GM23338 (cell line): ENCODE results near the gene GTF3C1. TPM values are rescaled to one million over a fixed set of nuclear protein-coding genes. Genes with fewer than 3 reads are reported as not detected.

Experiments used
- ATAC-seq: fragments of 200-7000 bp; cut with Tn5 transposase; 3 replicates; pipeline ENCODE4 v1.9.1; 2020
- DNase-seq: peaks from one replicate; pipeline ENCODE4 v3.0.0-alpha.2; 2015; ENCODE audit warnings: low spot score
- H2AFZ ChIP-seq: fragments of 200-600 bp; sonication (generic); 2 replicates; pipeline ENCODE4 v1.8.0; 2016; ENCODE audit warnings: antibody characterized with exemption, mild to moderate bottlenecking, moderate library complexity
- H3F3A ChIP-seq: fragments of 200-600 bp; sonication (generic); replicated peaks from 2 replicates; pipeline ENCODE4 v1.8.0; 2017; ENCODE audit warnings: antibody characterized with exemption, mixed run types, low read depth
- H3K27ac ChIP-seq: fragments of 200-600 bp; sonication (generic); 2 replicates; pipeline ENCODE4 v1.6.1; 2016; ENCODE audit warnings: low read depth
- H3K27me3 ChIP-seq: fragments of 200-600 bp; sonication (generic); 2 replicates; pipeline ENCODE4 v1.8.0; 2016; ENCODE audit warnings: mild to moderate bottlenecking, mixed run types, moderate library complexity; ENCODE audit not compliant: insufficient read depth
- H3K36me3 ChIP-seq: fragments of 200-600 bp; sonication (generic); 2 replicates; pipeline ENCODE4 v1.8.0; 2016; ENCODE audit warnings: mild to moderate bottlenecking; ENCODE audit not compliant: insufficient read depth
- H3K4me1 ChIP-seq: fragments of 200-600 bp; sonication (generic); 2 replicates; pipeline ENCODE4 v1.8.0; 2016; ENCODE audit warnings: mild to moderate bottlenecking, moderate library complexity; ENCODE audit not compliant: insufficient read depth
- H3K4me2 ChIP-seq: fragments of 200-600 bp; sonication (generic); 2 replicates; pipeline ENCODE4 v1.7.1; 2017; ENCODE audit warnings: mixed run types
- H3K4me3 ChIP-seq: fragments of 200-600 bp; sonication (generic); 2 replicates; pipeline ENCODE4 v1.6.1; 2016; ENCODE audit warnings: mixed run types
- H3K79me2 ChIP-seq: fragments of 200-600 bp; sonication (generic); replicated peaks from 2 replicates; pipeline ENCODE4 v1.8.0; 2017; ENCODE audit warnings: mild to moderate bottlenecking; ENCODE audit not compliant: insufficient read depth
- H3K9me2 ChIP-seq: fragments of 200-600 bp; sonication (generic); 2 replicates; pipeline ENCODE4 v1.8.0; 2017; ENCODE audit not compliant: insufficient read depth
- H4K20me1 ChIP-seq: fragments of 200-600 bp; sonication (generic); replicated peaks from 2 replicates; pipeline ENCODE4 v1.8.0; 2017; ENCODE audit warnings: mild to moderate bottlenecking; ENCODE audit not compliant: insufficient read depth
- H3K27ac Mint-ChIP-seq: 2 replicates; pipeline ENCODE4 v1.8.0; 2020; ENCODE audit warnings: inconsistent platforms, mild to moderate bottlenecking, moderate library complexity, mixed read lengths
- H3K27me3 Mint-ChIP-seq: 3 replicates; pipeline ENCODE4 v1.8.0; 2022; ENCODE audit warnings: low read depth, mild to moderate bottlenecking, moderate library complexity, mixed read lengths, inconsistent platforms; ENCODE audit not compliant: insufficient read depth, poor library complexity
- H3K36me3 Mint-ChIP-seq: 3 replicates; pipeline ENCODE4 v1.8.0; 2021; ENCODE audit warnings: low read depth, mild to moderate bottlenecking, inconsistent platforms, moderate library complexity, mixed read lengths
- H3K4me1 Mint-ChIP-seq: 3 replicates; pipeline ENCODE4 v1.8.0; 2020; ENCODE audit warnings: mild to moderate bottlenecking, inconsistent platforms, mixed read lengths
- H3K4me3 Mint-ChIP-seq: 3 replicates; pipeline ENCODE4 v1.8.0; 2021; ENCODE audit warnings: moderate library complexity, mild to moderate bottlenecking, inconsistent platforms, mixed read lengths
- H3K9me3 Mint-ChIP-seq: 3 replicates; pipeline ENCODE4 v1.8.0; 2020; ENCODE audit warnings: moderate library complexity, mild to moderate bottlenecking, inconsistent platforms, mixed read lengths
- CREB1 ChIP-seq: fragments of 250-450 bp; sonication (Bioruptor Pico); IDR thresholded peaks from 2 replicates; pipeline ENCODE4 v1.5.0; 2020; ENCODE audit warnings: low read depth, mild to moderate bottlenecking, moderate library complexity
- EZH2 ChIP-seq: fragments of 200-600 bp; sonication (generic); IDR thresholded peaks from one replicate; pipeline ENCODE4 v1.8.0; 2017; ENCODE audit warnings: antibody characterized with exemption, mild to moderate bottlenecking, low read depth; ENCODE audit not compliant: unreplicated experiment
- EZH2phosphoT487 ChIP-seq: fragments of 200-600 bp; sonication (generic); IDR thresholded peaks from one replicate; pipeline ENCODE4 v1.8.1; 2018; ENCODE audit warnings: antibody characterized with exemption; ENCODE audit not compliant: unreplicated experiment
- JUNB ChIP-seq: IDR thresholded peaks from one replicate; pipeline ENCODE4 v1.6.1; 2016; ENCODE audit warnings: antibody characterized with exemption; ENCODE audit not compliant: unreplicated experiment
- POLR2AphosphoS5 ChIP-seq: IDR thresholded peaks from 2 replicates; pipeline ENCODE4 v1.6.1; 2016; ENCODE audit warnings: antibody characterized with exemption, low read depth
- STAT1 ChIP-seq: IDR thresholded peaks from one replicate; pipeline ENCODE4 v1.6.1; 2016; ENCODE audit warnings: antibody characterized with exemption; ENCODE audit not compliant: unreplicated experiment
- ZNF114 ChIP-seq: fragments of 250-450 bp; sonication (Bioruptor Pico); IDR thresholded peaks from 2 replicates; pipeline ENCODE4 v1.5.0; 2020; ENCODE audit warnings: mild to moderate bottlenecking, moderate library complexity
- ZNF331 ChIP-seq: fragments of 250-450 bp; sonication (Bioruptor Pico); IDR thresholded peaks from 2 replicates; pipeline ENCODE4 v1.5.0; 2020; ENCODE audit warnings: low read depth, mild to moderate bottlenecking, moderate library complexity
- long read RNA-seq: library from polyadenylated mRNA; unstranded; transcript quantifications from one replicate; pipeline ENCODE4 v2.0.0, GENCODE V29; 2020; ENCODE audit not compliant: unreplicated experiment
- polyA plus RNA-seq: library from polyadenylated mRNA; unstranded; fragments of >200 nt; fragmentation: Nextera tagmentation; extraction: Ambion mirVana; gene quantifications from 2 replicates; pipeline ENCODE4 v1.2.1, GENCODE V29; 2016
- total RNA-seq: library from RNA; depleted of rRNA; stranded (reverse); fragments of >200 nt; shearing (Covaris generic); gene quantifications from 2 replicates; pipeline ENCODE4 v1.2.3, GENCODE V29; 2014; rRNA removed
- TF ChIP-seq, protein P1 (sequence below), 2 experiments: fragments of 200-600 bp in 1 of 2; sonication (generic) in 1 of 2; conservative IDR thresholded peaks; 2 replicates each; pipeline versions ENCODE4 v1.5.1 to v1.6.1; 2016 to 2017; ENCODE audit warnings: antibody characterized with exemption in 2 of 2, low read depth in 2 of 2, mild to moderate bottlenecking in 2 of 2, moderate library complexity in 1 of 2
- TF ChIP-seq, protein P2 (sequence below): fragments of 250-450 bp; sonication (Bioruptor Pico); IDR thresholded peaks from 2 replicates; pipeline ENCODE4 v1.5.0; 2020; ENCODE audit warnings: mild to moderate bottlenecking, moderate library complexity

GTF3C1 gene, protein sequence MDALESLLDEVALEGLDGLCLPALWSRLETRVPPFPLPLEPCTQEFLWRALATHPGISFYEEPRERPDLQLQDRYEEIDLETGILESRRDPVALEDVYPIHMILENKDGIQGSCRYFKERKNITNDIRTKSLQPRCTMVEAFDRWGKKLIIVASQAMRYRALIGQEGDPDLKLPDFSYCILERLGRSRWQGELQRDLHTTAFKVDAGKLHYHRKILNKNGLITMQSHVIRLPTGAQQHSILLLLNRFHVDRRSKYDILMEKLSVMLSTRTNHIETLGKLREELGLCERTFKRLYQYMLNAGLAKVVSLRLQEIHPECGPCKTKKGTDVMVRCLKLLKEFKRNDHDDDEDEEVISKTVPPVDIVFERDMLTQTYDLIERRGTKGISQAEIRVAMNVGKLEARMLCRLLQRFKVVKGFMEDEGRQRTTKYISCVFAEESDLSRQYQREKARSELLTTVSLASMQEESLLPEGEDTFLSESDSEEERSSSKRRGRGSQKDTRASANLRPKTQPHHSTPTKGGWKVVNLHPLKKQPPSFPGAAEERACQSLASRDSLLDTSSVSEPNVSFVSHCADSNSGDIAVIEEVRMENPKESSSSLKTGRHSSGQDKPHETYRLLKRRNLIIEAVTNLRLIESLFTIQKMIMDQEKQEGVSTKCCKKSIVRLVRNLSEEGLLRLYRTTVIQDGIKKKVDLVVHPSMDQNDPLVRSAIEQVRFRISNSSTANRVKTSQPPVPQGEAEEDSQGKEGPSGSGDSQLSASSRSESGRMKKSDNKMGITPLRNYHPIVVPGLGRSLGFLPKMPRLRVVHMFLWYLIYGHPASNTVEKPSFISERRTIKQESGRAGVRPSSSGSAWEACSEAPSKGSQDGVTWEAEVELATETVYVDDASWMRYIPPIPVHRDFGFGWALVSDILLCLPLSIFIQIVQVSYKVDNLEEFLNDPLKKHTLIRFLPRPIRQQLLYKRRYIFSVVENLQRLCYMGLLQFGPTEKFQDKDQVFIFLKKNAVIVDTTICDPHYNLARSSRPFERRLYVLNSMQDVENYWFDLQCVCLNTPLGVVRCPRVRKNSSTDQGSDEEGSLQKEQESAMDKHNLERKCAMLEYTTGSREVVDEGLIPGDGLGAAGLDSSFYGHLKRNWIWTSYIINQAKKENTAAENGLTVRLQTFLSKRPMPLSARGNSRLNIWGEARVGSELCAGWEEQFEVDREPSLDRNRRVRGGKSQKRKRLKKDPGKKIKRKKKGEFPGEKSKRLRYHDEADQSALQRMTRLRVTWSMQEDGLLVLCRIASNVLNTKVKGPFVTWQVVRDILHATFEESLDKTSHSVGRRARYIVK (N-terminal part only)
- total RNA-seq (138 and 141 TPM in 2 replicates), polyA plus RNA-seq (78.5 and 90.6 TPM in 2 replicates)
- long read RNA-seq, partial matches to known transcripts, result 20 of 23 reads
- long read RNA-seq, other reads (novel, unspliced or antisense), result 2 of 23 reads

DNA sequence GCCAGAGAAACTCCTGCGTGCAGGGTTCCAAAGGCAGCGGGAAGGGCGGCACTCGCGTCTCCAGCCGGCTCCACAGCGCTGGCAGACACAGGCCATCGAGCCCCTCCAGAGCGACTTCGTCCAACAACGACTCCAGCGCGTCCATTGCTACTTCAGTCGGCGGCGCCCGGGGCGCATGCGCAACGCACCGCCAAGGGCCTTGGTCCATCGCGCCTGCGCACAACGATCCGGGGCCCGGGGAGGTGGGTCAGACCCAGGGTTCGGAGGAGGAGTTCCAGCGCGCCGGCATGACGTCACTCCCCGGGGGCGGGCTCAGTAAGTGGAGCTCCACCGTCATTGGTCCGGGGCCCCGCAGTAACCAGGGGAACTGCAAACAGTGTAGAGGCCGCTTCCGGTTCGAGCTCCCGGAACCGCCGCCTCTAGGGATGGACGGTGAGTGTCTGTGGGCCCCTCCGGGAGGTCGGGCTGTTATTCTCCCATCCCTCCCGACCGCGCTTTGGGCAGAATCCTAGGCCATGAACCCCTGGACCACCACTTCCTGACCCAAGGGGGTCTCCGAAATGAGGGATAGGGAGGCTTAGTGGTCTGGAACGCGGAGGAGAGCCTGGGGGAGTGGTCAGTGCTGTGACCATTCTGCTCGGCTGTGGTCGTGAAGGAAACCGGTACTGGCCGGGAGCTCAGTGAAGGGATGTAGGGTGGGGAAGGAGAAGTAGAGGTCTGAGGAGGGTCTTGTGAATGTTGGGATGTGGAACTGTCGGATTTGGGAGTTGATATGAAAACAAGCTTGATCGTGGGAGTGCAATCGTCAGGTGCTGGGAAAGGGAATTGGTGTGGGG is at the start of gene GTF3C1, which contains the start of gene KATNIP:
GTF3C1 (minus strand) TSS at position 168 of the 836 bp plus-strand sequence; CDS start at position 145, 23 bp downstream.
KATNIP (plus strand) TSS at position 399 of the 836 bp plus-strand sequence; CDS start at position 426, 27 bp downstream.
- H4K20me1 ChIP-seq, result peaks cover 33% of the 10 kb centered on the region
- peaks cover 5% of the 10 kb centered on the region for H3K27me3 Mint-ChIP-seq
- peak within 1 kb of the TSS; percentile 91 for H3K4me3 ChIP-seq
- H3F3A ChIP-seq, result no peaks in the 10 kb centered on the region
- DNase-seq, result peak; percentile 99
- H3K9me2 ChIP-seq, result no peaks in the 10 kb centered on the region
- peaks cover 59% of the 10 kb centered on the region for H3K79me2 ChIP-seq
- no peaks in the 10 kb centered on the region; the same call in 2 of the 3 replicates for H3K9me3 Mint-ChIP-seq
- peaks cover 8% of the 10 kb centered on the region; the same call in 2 of the 3 replicates for H3K4me1 Mint-ChIP-seq
- H3K27ac Mint-ChIP-seq, result peak within 1 kb of the TSS; percentile 96
- H3K4me2 ChIP-seq, result peak within 1 kb of the TSS; percentile 96
- H3K27ac ChIP-seq, result no peak within 1 kb of the TSS
- peaks cover 11% of the 10 kb centered on the region for H3K36me3 Mint-ChIP-seq
- H3K27me3 ChIP-seq, result no peaks in the 10 kb centered on the region
- peak within 1 kb of the TSS; percentile 100 for H3K4me3 Mint-ChIP-seq
- no peaks in the 10 kb centered on the region for H3K36me3 ChIP-seq
- peak; percentile 99 for ATAC-seq
- H3K4me1 ChIP-seq, result peaks cover 8% of the 10 kb centered on the region
- H2AFZ ChIP-seq, result peak within 1 kb of the TSS; percentile 94
- TF ChIP-seq JUNB (no peak), STAT1 (no peak), EZH2phosphoT487 (no peak), POLR2AphosphoS5 (peak; percentile 88), ZNF114 (CRISPR knock-in tag) (no peak), CREB1 (CRISPR knock-in tag) (peak; percentile 97), ZNF331 (no peak), EZH2 (no peak)
- TF ChIP-seq, protein P1, sequence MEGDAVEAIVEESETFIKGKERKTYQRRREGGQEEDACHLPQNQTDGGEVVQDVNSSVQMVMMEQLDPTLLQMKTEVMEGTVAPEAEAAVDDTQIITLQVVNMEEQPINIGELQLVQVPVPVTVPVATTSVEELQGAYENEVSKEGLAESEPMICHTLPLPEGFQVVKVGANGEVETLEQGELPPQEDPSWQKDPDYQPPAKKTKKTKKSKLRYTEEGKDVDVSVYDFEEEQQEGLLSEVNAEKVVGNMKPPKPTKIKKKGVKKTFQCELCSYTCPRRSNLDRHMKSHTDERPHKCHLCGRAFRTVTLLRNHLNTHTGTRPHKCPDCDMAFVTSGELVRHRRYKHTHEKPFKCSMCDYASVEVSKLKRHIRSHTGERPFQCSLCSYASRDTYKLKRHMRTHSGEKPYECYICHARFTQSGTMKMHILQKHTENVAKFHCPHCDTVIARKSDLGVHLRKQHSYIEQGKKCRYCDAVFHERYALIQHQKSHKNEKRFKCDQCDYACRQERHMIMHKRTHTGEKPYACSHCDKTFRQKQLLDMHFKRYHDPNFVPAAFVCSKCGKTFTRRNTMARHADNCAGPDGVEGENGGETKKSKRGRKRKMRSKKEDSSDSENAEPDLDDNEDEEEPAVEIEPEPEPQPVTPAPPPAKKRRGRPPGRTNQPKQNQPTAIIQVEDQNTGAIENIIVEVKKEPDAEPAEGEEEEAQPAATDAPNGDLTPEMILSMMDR (conservative IDR thresholded peaks at IDR 0.05; ENCODE audit: low read depth in 2 of 2), result no peak
- TF ChIP-seq, protein P2, sequence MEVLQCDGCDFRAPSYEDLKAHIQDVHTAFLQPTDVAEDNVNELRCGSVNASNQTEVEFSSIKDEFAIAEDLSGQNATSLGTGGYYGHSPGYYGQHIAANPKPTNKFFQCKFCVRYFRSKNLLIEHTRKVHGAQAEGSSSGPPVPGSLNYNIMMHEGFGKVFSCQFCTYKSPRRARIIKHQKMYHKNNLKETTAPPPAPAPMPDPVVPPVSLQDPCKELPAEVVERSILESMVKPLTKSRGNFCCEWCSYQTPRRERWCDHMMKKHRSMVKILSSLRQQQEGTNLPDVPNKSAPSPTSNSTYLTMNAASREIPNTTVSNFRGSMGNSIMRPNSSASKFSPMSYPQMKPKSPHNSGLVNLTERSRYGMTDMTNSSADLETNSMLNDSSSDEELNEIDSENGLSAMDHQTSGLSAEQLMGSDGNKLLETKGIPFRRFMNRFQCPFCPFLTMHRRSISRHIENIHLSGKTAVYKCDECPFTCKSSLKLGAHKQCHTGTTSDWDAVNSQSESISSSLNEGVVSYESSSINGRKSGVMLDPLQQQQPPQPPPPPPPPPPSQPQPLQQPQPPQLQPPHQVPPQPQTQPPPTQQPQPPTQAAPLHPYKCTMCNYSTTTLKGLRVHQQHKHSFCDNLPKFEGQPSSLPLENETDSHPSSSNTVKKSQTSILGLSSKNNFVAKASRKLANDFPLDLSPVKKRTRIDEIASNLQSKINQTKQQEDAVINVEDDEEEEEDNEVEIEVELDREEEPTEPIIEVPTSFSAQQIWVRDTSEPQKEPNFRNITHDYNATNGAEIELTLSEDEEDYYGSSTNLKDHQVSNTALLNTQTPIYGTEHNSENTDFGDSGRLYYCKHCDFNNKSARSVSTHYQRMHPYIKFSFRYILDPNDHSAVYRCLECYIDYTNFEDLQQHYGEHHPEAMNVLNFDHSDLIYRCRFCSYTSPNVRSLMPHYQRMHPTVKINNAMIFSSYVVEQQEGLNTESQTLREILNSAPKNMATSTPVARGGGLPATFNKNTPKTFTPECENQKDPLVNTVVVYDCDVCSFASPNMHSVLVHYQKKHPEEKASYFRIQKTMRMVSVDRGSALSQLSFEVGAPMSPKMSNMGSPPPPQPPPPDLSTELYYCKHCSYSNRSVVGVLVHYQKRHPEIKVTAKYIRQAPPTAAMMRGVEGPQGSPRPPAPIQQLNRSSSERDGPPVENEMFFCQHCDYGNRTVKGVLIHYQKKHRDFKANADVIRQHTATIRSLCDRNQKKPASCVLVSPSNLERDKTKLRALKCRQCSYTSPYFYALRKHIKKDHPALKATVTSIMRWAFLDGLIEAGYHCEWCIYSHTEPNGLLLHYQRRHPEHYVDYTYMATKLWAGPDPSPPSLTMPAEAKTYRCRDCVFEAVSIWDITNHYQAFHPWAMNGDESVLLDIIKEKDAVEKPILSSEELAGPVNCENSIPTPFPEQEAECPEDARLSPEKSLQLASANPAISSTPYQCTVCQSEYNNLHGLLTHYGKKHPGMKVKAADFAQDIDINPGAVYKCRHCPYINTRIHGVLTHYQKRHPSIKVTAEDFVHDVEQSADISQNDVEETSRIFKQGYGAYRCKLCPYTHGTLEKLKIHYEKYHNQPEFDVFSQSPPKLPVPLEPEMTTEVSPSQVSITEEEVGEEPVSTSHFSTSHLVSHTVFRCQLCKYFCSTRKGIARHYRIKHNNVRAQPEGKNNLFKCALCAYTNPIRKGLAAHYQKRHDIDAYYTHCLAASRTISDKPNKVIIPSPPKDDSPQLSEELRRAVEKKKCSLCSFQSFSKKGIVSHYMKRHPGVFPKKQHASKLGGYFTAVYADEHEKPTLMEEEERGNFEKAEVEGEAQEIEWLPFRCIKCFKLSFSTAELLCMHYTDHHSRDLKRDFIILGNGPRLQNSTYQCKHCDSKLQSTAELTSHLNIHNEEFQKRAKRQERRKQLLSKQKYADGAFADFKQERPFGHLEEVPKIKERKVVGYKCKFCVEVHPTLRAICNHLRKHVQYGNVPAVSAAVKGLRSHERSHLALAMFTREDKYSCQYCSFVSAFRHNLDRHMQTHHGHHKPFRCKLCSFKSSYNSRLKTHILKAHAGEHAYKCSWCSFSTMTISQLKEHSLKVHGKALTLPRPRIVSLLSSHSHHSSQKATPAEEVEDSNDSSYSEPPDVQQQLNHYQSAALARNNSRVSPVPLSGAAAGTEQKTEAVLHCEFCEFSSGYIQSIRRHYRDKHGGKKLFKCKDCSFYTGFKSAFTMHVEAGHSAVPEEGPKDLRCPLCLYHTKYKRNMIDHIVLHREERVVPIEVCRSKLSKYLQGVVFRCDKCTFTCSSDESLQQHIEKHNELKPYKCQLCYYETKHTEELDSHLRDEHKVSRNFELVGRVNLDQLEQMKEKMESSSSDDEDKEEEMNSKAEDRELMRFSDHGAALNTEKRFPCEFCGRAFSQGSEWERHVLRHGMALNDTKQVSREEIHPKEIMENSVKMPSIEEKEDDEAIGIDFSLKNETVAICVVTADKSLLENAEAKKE (CRISPR knock-in tag), result no peak
